Measurements from ENCODE around the gene COPE. TPM values are rescaled to one million over a fixed set of nuclear protein-coding genes. Genes with fewer than 3 reads are reported as not detected.

The COPE gene
- total RNA-seq, 1 experiment from 2014 or later = 221 TPM

DNA sequence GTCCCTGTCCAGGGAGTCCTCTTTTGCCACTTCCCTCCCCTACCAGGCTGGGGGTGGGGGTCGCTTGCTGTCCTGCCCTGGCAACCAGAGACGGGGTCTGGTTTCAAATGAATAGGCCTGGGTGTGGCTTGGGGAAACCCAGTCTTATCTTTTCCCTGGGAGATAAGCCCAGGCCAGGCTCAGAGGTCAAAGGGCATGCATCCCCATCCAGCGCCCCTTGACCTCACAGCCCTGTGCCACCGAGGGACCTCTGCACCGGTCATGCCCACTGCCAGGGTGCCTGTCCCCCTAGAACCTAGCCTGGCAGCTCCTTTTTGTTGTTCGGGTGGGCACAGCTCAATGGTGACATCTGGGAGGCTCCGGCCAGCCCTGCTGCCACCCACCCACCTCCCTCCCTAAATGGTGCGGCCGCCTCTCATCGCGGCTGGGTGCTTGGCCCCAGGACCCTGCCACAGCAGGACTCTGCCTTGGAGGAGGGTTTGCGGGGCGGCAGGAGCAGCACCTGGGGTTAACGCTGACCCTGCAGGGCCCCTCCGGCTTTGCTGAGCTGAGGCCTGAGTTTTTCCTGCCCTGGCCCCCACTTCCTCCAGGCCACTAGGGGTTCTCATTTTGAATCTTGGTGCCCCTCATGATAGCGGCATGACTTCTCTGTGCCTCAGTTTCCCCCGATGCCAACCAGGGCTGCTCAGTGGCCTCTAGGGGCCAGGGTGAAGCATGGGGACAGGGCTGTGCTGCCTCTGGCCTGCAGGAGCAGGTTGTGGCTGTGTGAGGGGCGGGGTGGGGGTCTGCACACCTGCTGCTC is 20.4 kb downstream of the COPE start:
- no peak for TF ChIP-seq EZH2 (IDR thresholded peaks at IDR 0.05; ENCODE audit: low read depth)
- TF ChIP-seq, protein P1, sequence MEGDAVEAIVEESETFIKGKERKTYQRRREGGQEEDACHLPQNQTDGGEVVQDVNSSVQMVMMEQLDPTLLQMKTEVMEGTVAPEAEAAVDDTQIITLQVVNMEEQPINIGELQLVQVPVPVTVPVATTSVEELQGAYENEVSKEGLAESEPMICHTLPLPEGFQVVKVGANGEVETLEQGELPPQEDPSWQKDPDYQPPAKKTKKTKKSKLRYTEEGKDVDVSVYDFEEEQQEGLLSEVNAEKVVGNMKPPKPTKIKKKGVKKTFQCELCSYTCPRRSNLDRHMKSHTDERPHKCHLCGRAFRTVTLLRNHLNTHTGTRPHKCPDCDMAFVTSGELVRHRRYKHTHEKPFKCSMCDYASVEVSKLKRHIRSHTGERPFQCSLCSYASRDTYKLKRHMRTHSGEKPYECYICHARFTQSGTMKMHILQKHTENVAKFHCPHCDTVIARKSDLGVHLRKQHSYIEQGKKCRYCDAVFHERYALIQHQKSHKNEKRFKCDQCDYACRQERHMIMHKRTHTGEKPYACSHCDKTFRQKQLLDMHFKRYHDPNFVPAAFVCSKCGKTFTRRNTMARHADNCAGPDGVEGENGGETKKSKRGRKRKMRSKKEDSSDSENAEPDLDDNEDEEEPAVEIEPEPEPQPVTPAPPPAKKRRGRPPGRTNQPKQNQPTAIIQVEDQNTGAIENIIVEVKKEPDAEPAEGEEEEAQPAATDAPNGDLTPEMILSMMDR (conservative IDR thresholded peaks at IDR 0.05) = no peak
- intact Hi-C loops (cut with micrococcal nuclease; ENCODE audit: unreplicated experiment) = no loop called here
- Histone ChIP-seq H2AFZ (no peak overlapping the region), H3K4me1 (replicated peaks; ENCODE audit: insufficient read depth) (no peaks in the 10 kb centered on the region), H3K27me3 (ENCODE audit: insufficient read depth, low read depth) (no peaks in the 10 kb centered on the region), H4K20me1 (ENCODE audit: insufficient read depth) (peaks cover 12% of the 10 kb centered on the region), H3K27ac (no peak overlapping the region), H3K9me2 (ENCODE audit: insufficient read depth) (no peaks in the 10 kb centered on the region), H3K36me3 (ENCODE audit: low read depth) (peaks cover 15% of the 10 kb centered on the region), H3F3A (ENCODE audit: insufficient read depth, low read depth) (peaks cover 37% of the 10 kb centered on the region), H3K4me3 (no peak overlapping the region), H3K79me2 (ENCODE audit: low read depth) (no peaks in the 10 kb centered on the region), H3K4me2 (no peak overlapping the region), H3K9me3 (ENCODE audit: insufficient read depth, low read depth) (no peaks in the 10 kb centered on the region)
- CTCF ChIA-PET = no interaction called here
- POLR2A ChIA-PET (ENCODE audit: unreplicated experiment) = interaction anchor here (0.5 kb wide), 1 partner anchor 52 kb away, joined by 18 read pairs; no protein-coding TSS in a partner anchor
- DNase-seq = no peak
- BruUV-seq (replicated peaks) = no TSS peak

DNA sequence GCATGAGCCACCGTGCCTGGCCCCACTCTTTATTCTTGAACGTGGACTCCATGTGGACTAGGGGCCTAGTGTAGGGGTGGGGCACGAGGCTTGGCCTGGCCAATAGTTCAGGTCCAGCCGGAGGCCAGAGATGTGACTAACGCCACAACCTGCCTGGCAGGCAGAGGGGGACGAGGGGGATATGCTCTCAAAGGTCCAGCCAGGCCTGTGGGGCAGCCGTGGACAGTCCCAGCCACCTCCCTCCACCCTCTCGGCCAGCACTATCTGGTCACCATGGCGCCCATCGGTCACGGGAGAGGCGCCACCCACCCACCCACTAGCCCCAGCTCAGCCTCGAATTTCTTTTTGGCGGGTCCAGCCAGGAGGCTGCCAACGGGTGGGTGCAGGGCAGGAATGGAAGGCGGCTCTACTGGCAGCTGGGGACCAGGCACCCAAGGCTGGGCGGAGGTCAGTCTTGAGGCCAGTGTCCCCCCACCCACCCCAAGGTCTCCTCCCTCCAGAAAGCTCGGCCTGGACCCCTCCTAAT is 21.0 kb downstream of the COPE start:
- Histone ChIP-seq H4K20me1 (ENCODE audit: insufficient read depth) (peaks cover 12% of the 10 kb centered on the region), H3K9me2 (ENCODE audit: insufficient read depth) (no peaks in the 10 kb centered on the region), H3F3A (ENCODE audit: insufficient read depth, low read depth) (peaks cover 37% of the 10 kb centered on the region), H3K27ac (no peak overlapping the region), H2AFZ (no peak overlapping the region), H3K27me3 (ENCODE audit: insufficient read depth, low read depth) (no peaks in the 10 kb centered on the region), H3K79me2 (ENCODE audit: low read depth) (no peaks in the 10 kb centered on the region), H3K36me3 (ENCODE audit: low read depth) (peaks cover 12% of the 10 kb centered on the region), H3K4me1 (replicated peaks; ENCODE audit: insufficient read depth) (no peaks in the 10 kb centered on the region), H3K4me3 (no peak overlapping the region), H3K9me3 (ENCODE audit: insufficient read depth, low read depth) (no peaks in the 10 kb centered on the region), H3K4me2 (no peak overlapping the region)
- CTCF ChIA-PET = no interaction called here
- POLR2A ChIA-PET (ENCODE audit: unreplicated experiment) = interaction anchor here (0.5 kb wide), 1 partner anchor 52 kb away, joined by 18 read pairs; no protein-coding TSS in a partner anchor
- BruUV-seq (replicated peaks) = no TSS peak
- TF ChIP-seq EZH2 (IDR thresholded peaks at IDR 0.05; ENCODE audit: low read depth) = no peak
- TF ChIP-seq, protein P1 (conservative IDR thresholded peaks at IDR 0.05) = no peak
- intact Hi-C loops (cut with micrococcal nuclease; ENCODE audit: unreplicated experiment) = no loop called here
- peak in 1 of 2 experiments; percentile 60 for DNase-seq

DNA sequence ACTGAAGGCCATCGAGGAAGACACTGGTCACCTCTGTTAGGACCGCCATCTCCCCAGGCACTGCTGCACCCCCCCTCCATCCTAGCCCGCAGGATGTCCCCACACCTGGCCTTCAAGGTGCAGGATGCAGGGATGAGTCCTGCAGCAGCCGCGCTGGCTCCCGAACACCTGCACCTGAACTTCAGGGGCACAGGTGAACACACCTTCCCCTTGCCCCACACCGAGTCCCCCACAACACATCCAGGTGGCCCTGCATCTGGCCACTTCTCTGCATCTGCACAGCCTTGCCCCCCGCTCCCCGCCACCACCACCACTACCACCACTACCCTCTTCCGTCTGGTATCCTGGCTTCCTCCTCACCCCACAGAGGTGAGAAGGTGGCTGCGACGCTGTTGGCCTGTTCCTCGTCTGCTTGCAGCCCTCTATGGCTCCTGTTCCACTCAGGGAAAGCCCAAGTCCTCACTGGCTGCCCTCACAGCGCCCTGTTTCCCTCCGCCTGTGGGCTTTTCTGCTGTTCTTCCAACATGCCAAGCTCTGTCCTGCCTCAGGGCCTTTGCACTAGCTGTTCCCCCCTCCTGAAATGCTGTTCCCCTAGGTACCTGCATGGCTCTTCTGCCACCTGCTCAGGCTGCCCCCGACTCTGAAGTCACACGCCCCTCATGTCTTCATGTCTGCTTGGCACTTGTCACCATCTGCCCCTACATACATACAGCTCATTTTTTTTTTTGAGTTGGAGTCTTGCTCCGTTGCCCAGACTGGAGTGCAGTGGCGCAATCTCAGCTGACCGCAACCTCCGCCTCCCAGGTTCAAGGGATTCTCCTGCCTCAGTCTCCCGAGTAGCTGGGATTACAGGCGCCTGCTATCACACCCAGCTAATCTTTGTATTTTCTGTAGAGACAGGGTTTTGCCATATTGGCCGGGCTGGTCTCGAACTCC is 21.8 kb downstream of the COPE start:
- Histone ChIP-seq H3K9me3 (ENCODE audit: insufficient read depth, low read depth) (no peaks in the 10 kb centered on the region), H3K79me2 (ENCODE audit: low read depth) (no peaks in the 10 kb centered on the region), H3K9me2 (ENCODE audit: insufficient read depth) (no peaks in the 10 kb centered on the region), H3K4me1 (replicated peaks; ENCODE audit: insufficient read depth) (no peaks in the 10 kb centered on the region), H3K27me3 (ENCODE audit: insufficient read depth, low read depth) (no peaks in the 10 kb centered on the region), H3K36me3 (ENCODE audit: low read depth) (peaks cover 12% of the 10 kb centered on the region), H2AFZ (no peak overlapping the region), H3K27ac (no peak overlapping the region), H3K4me3 (no peak overlapping the region), H3K4me2 (no peak overlapping the region), H3F3A (ENCODE audit: insufficient read depth, low read depth) (peaks cover 37% of the 10 kb centered on the region), H4K20me1 (ENCODE audit: insufficient read depth) (peaks cover 12% of the 10 kb centered on the region)
- intact Hi-C loops (cut with micrococcal nuclease; ENCODE audit: unreplicated experiment) = no loop called here
- no peak for DNase-seq
- TF ChIP-seq, protein P1 (conservative IDR thresholded peaks at IDR 0.05) = no peak
- TF ChIP-seq EZH2 (IDR thresholded peaks at IDR 0.05; ENCODE audit: low read depth) = no peak
- ChIA-PET CTCF (no interaction called here), POLR2A (ENCODE audit: unreplicated experiment) (no interaction called here)
- no TSS peak for BruUV-seq (replicated peaks)

All from PC-9 (cell line).